Activated T-cell treated with anti-CD3 and anti-CD28 coated beads, Interleukin-2, amount 50 U/mL, for 24 hours (primary cell): ENCODE data around the gene DCTD.

Experiments
- DNase-seq: peaks from one replicate; pipeline ENCODE4 v3.0.0-alpha.2; 2020
- H3K27ac Mint-ChIP-seq: 2 replicates; pipeline ENCODE4 v1.8.0; 2020; ENCODE audit warnings: mild to moderate bottlenecking, mixed read lengths
- H3K27me3 Mint-ChIP-seq: 2 replicates; pipeline ENCODE4 v1.8.0; 2020; ENCODE audit warnings: mixed read lengths
- H3K36me3 Mint-ChIP-seq: 2 replicates; pipeline ENCODE4 v1.8.0; 2020; ENCODE audit warnings: low read depth, mixed read lengths
- H3K4me1 Mint-ChIP-seq: 2 replicates; pipeline ENCODE4 v1.8.0; 2020; ENCODE audit warnings: low read depth, mixed read lengths
- H3K4me3 Mint-ChIP-seq: 2 replicates; pipeline ENCODE4 v1.8.0; 2020; ENCODE audit warnings: mild to moderate bottlenecking, moderate library complexity, mixed read lengths
- H3K9me3 Mint-ChIP-seq: 2 replicates; pipeline ENCODE4 v1.8.0; 2020; ENCODE audit warnings: mixed read lengths

Gene DCTD

GRCh38 chr4:182917182-182918043 lies at the start of gene DCTD:
TSS of gene DCTD (minus strand) at chr4:182917386. CDS start at chr4:182915568, 1,818 bp downstream.
- H3K36me3 Mint-ChIP-seq, result peaks cover 44% of the 10 kb centered on the region
- peak within 1 kb of the TSS; percentile 96 for H3K27ac Mint-ChIP-seq
- no peaks in the 10 kb centered on the region for H3K9me3 Mint-ChIP-seq
- H3K27me3 Mint-ChIP-seq, result no peaks in the 10 kb centered on the region
- peaks cover 63% of the 10 kb centered on the region for H3K4me1 Mint-ChIP-seq
- H3K4me3 Mint-ChIP-seq, result peak within 1 kb of the TSS; percentile 86
- peak; percentile 88 for DNase-seq

- no peaks in the 10 kb centered on the region for H3K36me3 Mint-ChIP-seq
- peaks cover 6% of the 10 kb centered on the region for H3K9me3 Mint-ChIP-seq
- peaks cover 22% of the 10 kb centered on the region for H3K27me3 Mint-ChIP-seq
- H3K27ac Mint-ChIP-seq, result no peak overlapping the region
- H3K4me1 Mint-ChIP-seq, result no peaks in the 10 kb centered on the region
- DNase-seq, result no peak
- H3K4me3 Mint-ChIP-seq, result no peak overlapping the region
These were observed 43.6 kb upstream of the DCTD start for GRCh38 chr4:182960746-182961145.

- no peak overlapping the region for H3K4me3 Mint-ChIP-seq
- H3K9me3 Mint-ChIP-seq, result peaks cover 6% of the 10 kb centered on the region
- DNase-seq, result no peak
- H3K27me3 Mint-ChIP-seq, result peaks cover 17% of the 10 kb centered on the region
- no peaks in the 10 kb centered on the region for H3K4me1 Mint-ChIP-seq
- no peak overlapping the region for H3K27ac Mint-ChIP-seq
- no peaks in the 10 kb centered on the region for H3K36me3 Mint-ChIP-seq
These were observed 43.0 kb upstream of the DCTD start for GRCh38 chr4:182960228-182960627.

- Mint-ChIP-seq H3K4me1 (no peaks in the 10 kb centered on the region), H3K27ac (no peak overlapping the region), H3K27me3 (peaks cover 3% of the 10 kb centered on the region), H3K4me3 (no peak overlapping the region), H3K9me3 (peaks cover 6% of the 10 kb centered on the region), H3K36me3 (no peaks in the 10 kb centered on the region)
- no peak for DNase-seq
These were observed 38.2 kb upstream of the DCTD start for GRCh38 chr4:182955411-182955810.

- peaks cover 23% of the 10 kb centered on the region for H3K27me3 Mint-ChIP-seq
- no peak for DNase-seq
- no peaks in the 10 kb centered on the region for H3K9me3 Mint-ChIP-seq
- H3K36me3 Mint-ChIP-seq, result no peaks in the 10 kb centered on the region
- no peak overlapping the region for H3K27ac Mint-ChIP-seq
- no peak overlapping the region for H3K4me3 Mint-ChIP-seq
- H3K4me1 Mint-ChIP-seq, result no peaks in the 10 kb centered on the region
These were observed 27.5 kb upstream of the DCTD start for GRCh38 chr4:182944484-182945213.

- no peak for DNase-seq
- Mint-ChIP-seq H3K27ac (no peak overlapping the region), H3K36me3 (no peaks in the 10 kb centered on the region), H3K9me3 (no peaks in the 10 kb centered on the region), H3K4me3 (no peak overlapping the region), H3K4me1 (peaks cover 3% of the 10 kb centered on the region), H3K27me3 (peaks cover 17% of the 10 kb centered on the region)
These were observed 22.5 kb upstream of the DCTD start for GRCh38 chr4:182939680-182940079.

- DNase-seq, result peak; percentile 79
- Mint-ChIP-seq H3K4me3 (no peak overlapping the region), H3K36me3 (no peaks in the 10 kb centered on the region), H3K4me1 (peaks cover 3% of the 10 kb centered on the region), H3K27ac (no peak overlapping the region), H3K9me3 (no peaks in the 10 kb centered on the region), H3K27me3 (peaks cover 17% of the 10 kb centered on the region)
These were observed 21.0 kb upstream of the DCTD start for GRCh38 chr4:182938205-182938645.

- DNase-seq, result no peak
- Mint-ChIP-seq H3K27me3 (peaks cover 13% of the 10 kb centered on the region), H3K27ac (no peak overlapping the region), H3K4me3 (no peak overlapping the region), H3K36me3 (no peaks in the 10 kb centered on the region), H3K4me1 (peaks cover 3% of the 10 kb centered on the region), H3K9me3 (no peaks in the 10 kb centered on the region)
These were observed 20.4 kb upstream of the DCTD start for GRCh38 chr4:182937268-182938204.

- peaks cover 5% of the 10 kb centered on the region for H3K27me3 Mint-ChIP-seq
- no peak overlapping the region for H3K27ac Mint-ChIP-seq
- no peak overlapping the region for H3K4me3 Mint-ChIP-seq
- no peaks in the 10 kb centered on the region for H3K9me3 Mint-ChIP-seq
- no peaks in the 10 kb centered on the region for H3K36me3 Mint-ChIP-seq
- DNase-seq, result no peak
- no peaks in the 10 kb centered on the region for H3K4me1 Mint-ChIP-seq
These were observed 15.5 kb upstream of the DCTD start for GRCh38 chr4:182932651-182933050.

- DNase-seq, result no peak
- no peak overlapping the region for H3K4me3 Mint-ChIP-seq
- no peaks in the 10 kb centered on the region for H3K4me1 Mint-ChIP-seq
- no peaks in the 10 kb centered on the region for H3K9me3 Mint-ChIP-seq
- H3K27me3 Mint-ChIP-seq, result peaks cover 8% of the 10 kb centered on the region
- no peak overlapping the region for H3K27ac Mint-ChIP-seq
- no peaks in the 10 kb centered on the region for H3K36me3 Mint-ChIP-seq
These were observed 14.6 kb upstream of the DCTD start for GRCh38 chr4:182931691-182932345.

GRCh38 chr4:182930889-182931288 lies 13.7 kb upstream of the DCTD start:
- H3K4me3 Mint-ChIP-seq, result no peak overlapping the region
- no peaks in the 10 kb centered on the region for H3K9me3 Mint-ChIP-seq
- no peaks in the 10 kb centered on the region for H3K4me1 Mint-ChIP-seq
- H3K27me3 Mint-ChIP-seq, result peaks cover 8% of the 10 kb centered on the region
- no peak for DNase-seq
- no peak overlapping the region for H3K27ac Mint-ChIP-seq
- no peaks in the 10 kb centered on the region for H3K36me3 Mint-ChIP-seq

- H3K36me3 Mint-ChIP-seq, result no peaks in the 10 kb centered on the region
- H3K4me1 Mint-ChIP-seq, result peaks cover 4% of the 10 kb centered on the region
- no peak for DNase-seq
- peaks cover 8% of the 10 kb centered on the region for H3K27me3 Mint-ChIP-seq
- no peaks in the 10 kb centered on the region for H3K9me3 Mint-ChIP-seq
- no peak overlapping the region for H3K27ac Mint-ChIP-seq
- H3K4me3 Mint-ChIP-seq, result no peak overlapping the region
These were observed 12.1 kb upstream of the DCTD start for GRCh38 chr4:182929296-182929695.

- peaks cover 4% of the 10 kb centered on the region for H3K27me3 Mint-ChIP-seq
- no peak overlapping the region for H3K27ac Mint-ChIP-seq
- DNase-seq, result no peak
- H3K36me3 Mint-ChIP-seq, result no peaks in the 10 kb centered on the region
- no peak overlapping the region for H3K4me3 Mint-ChIP-seq
- H3K9me3 Mint-ChIP-seq, result no peaks in the 10 kb centered on the region
- H3K4me1 Mint-ChIP-seq, result peaks cover 4% of the 10 kb centered on the region
These were observed 10.9 kb upstream of the DCTD start for GRCh38 chr4:182928061-182928460.

GRCh38 chr4:182927505-182927904 lies 10.3 kb upstream of the DCTD start:
- Mint-ChIP-seq H3K27ac (no peak overlapping the region), H3K36me3 (no peaks in the 10 kb centered on the region), H3K9me3 (no peaks in the 10 kb centered on the region), H3K27me3 (peaks cover 4% of the 10 kb centered on the region), H3K4me3 (no peak overlapping the region), H3K4me1 (peaks cover 4% of the 10 kb centered on the region)
- DNase-seq, result no peak
